OCI-LY7 (cell line): Measurements from ENCODE around the gene JAM3. TPM values are rescaled to one million over a fixed set of nuclear protein-coding genes. Genes with fewer than 3 reads are reported as not detected.

Source experiments
- BruUV-seq: library from RNA; stranded (reverse); fragments of 400-500 nt; replicated peaks from 2 replicates; lab custom pipeline; 2021; lab: Mats Ljungman, UMichigan
- CTCF ChIA-PET: fragments of 300-600 bp; sonication (Branson Sonifier 250); formaldehyde crosslinking; loops from one replicate; lab custom pipeline; 2022; ENCODE audit warnings: antibody characterized with exemption; ENCODE audit not compliant: unreplicated experiment; lab: Charles Lee
- POLR2A ChIA-PET: fragments of 300-600 bp; sonication (Branson Sonifier 250); formaldehyde crosslinking; loops from one replicate; lab custom pipeline; 2022; ENCODE audit warnings: antibody characterized with exemption; lab: Charles Lee
- DNase-seq: peaks from one replicate; pipeline ENCODE4 v3.0.0-alpha.2; 2015; ENCODE audit warnings: low spot score
- H2AFZ ChIP-seq: fragments of 200-600 bp; sonication (generic), shearing (Covaris generic); 2 replicates; pipeline ENCODE4 v1.6.1; 2014; ENCODE audit warnings: mild to moderate bottlenecking, antibody characterized with exemption, low read length, moderate library complexity
- H3K27ac ChIP-seq: fragments of 200-600 bp; sonication (generic); 2 replicates; pipeline ENCODE4 v1.5.1; 2014; ENCODE audit warnings: mixed run types, low read depth, mild to moderate bottlenecking, moderate library complexity, low read length, inconsistent platforms; ENCODE audit not compliant: poor library complexity, severe bottlenecking
- H3K36me3 ChIP-seq: fragments of 200-600 bp; sonication (generic); 2 replicates; pipeline ENCODE4 v1.6.1; 2014; ENCODE audit warnings: mild to moderate bottlenecking, antibody characterized with exemption, low read length, moderate library complexity, mixed read lengths; ENCODE audit not compliant: insufficient read depth
- H3K4me1 ChIP-seq: fragments of 200-600 bp; sonication (generic); 2 replicates; pipeline ENCODE4 v1.5.1; 2014; ENCODE audit warnings: mild to moderate bottlenecking, low read length; ENCODE audit not compliant: insufficient read depth, poor library complexity, severe bottlenecking
- H3K4me2 ChIP-seq: fragments of 200-600 bp; sonication (generic); 2 replicates; pipeline ENCODE4 v1.6.1; 2014; ENCODE audit warnings: mild to moderate bottlenecking, low read length
- H3K4me3 ChIP-seq: fragments of 200-600 bp; sonication (generic); 2 replicates; pipeline ENCODE4 v1.5.1; 2014; ENCODE audit warnings: mild to moderate bottlenecking, low read depth, low read length; ENCODE audit not compliant: poor library complexity, severe bottlenecking
- H3K79me2 ChIP-seq: fragments of 200-600 bp; sonication (generic); 2 replicates; pipeline ENCODE4 v1.6.1; 2016; ENCODE audit warnings: low read depth, mild to moderate bottlenecking, low read length, moderate library complexity, mixed read lengths; ENCODE audit not compliant: insufficient read depth
- H3K9me2 ChIP-seq: fragments of 200-600 bp; sonication (generic); 2 replicates; pipeline ENCODE4 v1.6.1; 2016; ENCODE audit warnings: mild to moderate bottlenecking, low read length, mixed read lengths; ENCODE audit not compliant: insufficient read depth
- H3K9me3 ChIP-seq: fragments of 200-600 bp; sonication (generic); 2 replicates; pipeline ENCODE4 v1.6.1; 2014; ENCODE audit warnings: mild to moderate bottlenecking, mixed run types, low read length, mixed read lengths
- H4K20me1 ChIP-seq: fragments of 200-600 bp; sonication (generic); 2 replicates; pipeline ENCODE4 v1.6.1; 2014; ENCODE audit warnings: mild to moderate bottlenecking, antibody characterized with exemption, low read length, moderate library complexity, mixed read lengths; ENCODE audit not compliant: insufficient read depth
- EZH2phosphoT487 ChIP-seq: fragments of 200-600 bp; sonication (generic); IDR thresholded peaks from 2 replicates; pipeline ENCODE4 v1.6.1; 2018; ENCODE audit warnings: low read depth, borderline replicate concordance, mild to moderate bottlenecking, mixed run types, antibody characterized with exemption, low read length, moderate library complexity, mixed read lengths
- intact Hi-C: fragments of 100-400 bp; cut with micrococcal nuclease; formaldehyde crosslinking; loops from one replicate; pipeline ENCODE4 v1.10.0; 2022; ENCODE audit not compliant: unreplicated experiment
- total RNA-seq, 2 experiments: library from RNA; depleted of rRNA in 1 of 2; stranded (reverse); fragments of >200 nt in 1 of 2; shearing (Covaris generic) in 1 of 2; gene quantifications; 2 replicates each; pipeline ENCODE4 v1.2.3, GENCODE V29; 2014 to 2022
- TF ChIP-seq, protein P1 (sequence below): fragments of 200-600 bp; sonication (generic); conservative IDR thresholded peaks from 2 replicates; pipeline ENCODE4 v1.5.1; 2014; ENCODE audit warnings: mild to moderate bottlenecking, antibody characterized with exemption, low read length, moderate library complexity, mixed read lengths

Gene JAM3
- total RNA-seq, 2 experiments from 2014 or later: not detected

DNA sequence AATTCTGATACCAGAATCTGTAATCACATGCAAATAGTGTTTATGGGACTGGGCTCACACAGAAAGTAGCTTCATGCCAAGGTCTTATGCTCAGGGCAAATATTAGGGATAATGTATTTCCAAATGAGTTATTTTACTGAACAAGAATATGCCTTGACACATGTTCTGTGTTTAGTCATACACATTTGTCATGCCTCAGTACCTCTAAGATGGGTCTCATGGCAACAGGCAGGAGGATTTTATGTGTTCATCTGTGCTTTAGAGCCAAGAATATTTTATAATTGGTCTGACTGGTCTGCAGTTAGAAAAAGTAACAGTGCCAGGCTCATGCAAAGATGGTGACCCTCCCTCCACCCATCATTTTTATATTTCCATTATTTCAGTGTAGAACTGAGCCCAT lies 49.1 kb downstream of the JAM3 start:
- Histone ChIP-seq H3K4me2 (no peak overlapping the region), H3K9me3 (no peaks in the 10 kb centered on the region), H4K20me1 (no peaks in the 10 kb centered on the region), H3K9me2 (no peaks in the 10 kb centered on the region), H2AFZ (no peak overlapping the region), H3K36me3 (no peaks in the 10 kb centered on the region), H3K4me1 (no peaks in the 10 kb centered on the region), H3K79me2 (no peaks in the 10 kb centered on the region), H3K4me3 (no peak overlapping the region), H3K27ac (no peak overlapping the region)
- DNase-seq: no peak
- POLR2A ChIA-PET: no interaction called here
- BruUV-seq: no TSS peak
- CTCF ChIA-PET: no interaction called here
- TF ChIP-seq EZH2phosphoT487: no peak
- TF ChIP-seq, protein P1, sequence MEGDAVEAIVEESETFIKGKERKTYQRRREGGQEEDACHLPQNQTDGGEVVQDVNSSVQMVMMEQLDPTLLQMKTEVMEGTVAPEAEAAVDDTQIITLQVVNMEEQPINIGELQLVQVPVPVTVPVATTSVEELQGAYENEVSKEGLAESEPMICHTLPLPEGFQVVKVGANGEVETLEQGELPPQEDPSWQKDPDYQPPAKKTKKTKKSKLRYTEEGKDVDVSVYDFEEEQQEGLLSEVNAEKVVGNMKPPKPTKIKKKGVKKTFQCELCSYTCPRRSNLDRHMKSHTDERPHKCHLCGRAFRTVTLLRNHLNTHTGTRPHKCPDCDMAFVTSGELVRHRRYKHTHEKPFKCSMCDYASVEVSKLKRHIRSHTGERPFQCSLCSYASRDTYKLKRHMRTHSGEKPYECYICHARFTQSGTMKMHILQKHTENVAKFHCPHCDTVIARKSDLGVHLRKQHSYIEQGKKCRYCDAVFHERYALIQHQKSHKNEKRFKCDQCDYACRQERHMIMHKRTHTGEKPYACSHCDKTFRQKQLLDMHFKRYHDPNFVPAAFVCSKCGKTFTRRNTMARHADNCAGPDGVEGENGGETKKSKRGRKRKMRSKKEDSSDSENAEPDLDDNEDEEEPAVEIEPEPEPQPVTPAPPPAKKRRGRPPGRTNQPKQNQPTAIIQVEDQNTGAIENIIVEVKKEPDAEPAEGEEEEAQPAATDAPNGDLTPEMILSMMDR: no peak
- intact Hi-C loops: loop anchor here (10.0 kb wide), 1 partner anchor 757 kb away; no protein-coding TSS in a partner anchor

DNA sequence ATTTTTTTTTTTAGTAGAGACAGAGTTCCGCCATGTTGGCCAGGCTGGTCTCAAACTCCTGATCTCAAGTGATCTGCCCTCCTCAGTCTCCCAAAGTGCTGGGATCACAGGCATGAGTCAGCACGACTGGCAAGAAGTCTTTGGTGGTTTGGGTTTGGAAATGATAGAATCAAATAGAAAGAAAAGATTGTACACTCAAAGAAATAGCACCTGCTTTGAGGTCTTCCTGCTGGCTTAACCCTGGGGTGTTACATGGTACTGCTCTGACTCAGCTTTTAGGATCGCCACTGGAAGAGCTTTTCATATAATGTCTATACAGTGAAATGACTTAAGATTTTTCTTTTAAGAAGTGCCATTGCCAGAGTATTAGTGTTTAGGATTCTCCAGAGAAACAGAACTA lies 50.2 kb downstream of the JAM3 start:
- H3K36me3 ChIP-seq: no peaks in the 10 kb centered on the region
- no peak for TF ChIP-seq EZH2phosphoT487
- H2AFZ ChIP-seq: no peak overlapping the region
- no peaks in the 10 kb centered on the region for H3K4me1 ChIP-seq
- H3K9me3 ChIP-seq: no peaks in the 10 kb centered on the region
- CTCF ChIA-PET: no interaction called here
- no peaks in the 10 kb centered on the region for H3K9me2 ChIP-seq
- BruUV-seq: no TSS peak
- H3K79me2 ChIP-seq: no peaks in the 10 kb centered on the region
- POLR2A ChIA-PET: no interaction called here
- no peak for DNase-seq
- no peak overlapping the region for H3K27ac ChIP-seq
- no peaks in the 10 kb centered on the region for H4K20me1 ChIP-seq
- intact Hi-C loops: loop anchor here (10.0 kb wide), 1 partner anchor 756 kb away; no protein-coding TSS in a partner anchor
- no peak overlapping the region for H3K4me2 ChIP-seq
- no peak overlapping the region for H3K4me3 ChIP-seq

DNA sequence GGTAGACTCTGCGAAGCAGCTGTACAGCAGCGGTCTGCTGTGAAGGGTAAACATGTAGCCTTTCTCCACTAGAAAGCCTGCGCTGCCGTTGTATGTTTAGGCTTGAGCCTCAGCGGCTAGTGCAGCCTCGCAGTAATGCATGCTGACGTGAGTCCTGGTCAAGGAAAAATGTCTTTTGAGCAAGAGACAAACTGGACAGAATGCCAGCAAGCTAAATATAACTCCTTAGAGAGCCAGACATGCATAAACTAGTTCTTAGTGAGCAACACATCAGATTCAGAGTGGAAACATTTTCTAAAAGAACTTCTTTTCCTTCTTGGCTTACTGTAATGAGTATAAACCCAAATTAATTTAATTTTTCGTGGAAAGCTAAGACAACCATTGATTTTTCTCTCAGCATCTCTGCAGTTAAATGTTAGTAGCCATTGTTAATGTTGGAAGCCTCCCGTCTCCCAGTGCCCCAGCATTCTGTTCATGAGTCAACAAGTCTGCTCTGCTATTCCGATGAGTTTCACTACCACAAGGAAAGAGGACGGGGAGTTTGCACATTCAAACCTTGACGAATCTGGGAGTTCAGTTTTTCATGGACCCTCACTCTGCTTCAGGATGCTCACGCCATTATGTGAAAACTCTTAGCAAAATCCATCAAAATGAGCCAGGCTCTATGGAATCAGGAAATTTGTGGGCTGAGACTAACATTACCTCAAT lies 51.4 kb downstream of the JAM3 start:
- TF ChIP-seq, protein P1: no peak
- TF ChIP-seq EZH2phosphoT487: no peak
- Histone ChIP-seq H3K79me2 (no peaks in the 10 kb centered on the region), H3K9me3 (no peaks in the 10 kb centered on the region), H2AFZ (no peak overlapping the region), H4K20me1 (no peaks in the 10 kb centered on the region), H3K4me3 (no peak overlapping the region), H3K4me1 (no peaks in the 10 kb centered on the region), H3K9me2 (no peaks in the 10 kb centered on the region), H3K4me2 (no peak overlapping the region), H3K36me3 (no peaks in the 10 kb centered on the region), H3K27ac (no peak overlapping the region)
- intact Hi-C loops: no loop called here
- CTCF ChIA-PET: no interaction called here
- POLR2A ChIA-PET: interaction anchor here (0.6 kb wide), 1 partner anchor 152 kb away, joined by 4 read pairs; no protein-coding TSS in a partner anchor
- DNase-seq: no peak
- BruUV-seq: no TSS peak
